ENCODE data around the gene KHNYN.

KHNYN gene

GRCh38 chr14:24473211-24473610 lies 43.5 kb downstream of the KHNYN start:
- TF ChIP-seq CEBPB (IDR thresholded peaks at IDR 0.05) = no peak
- TF ChIP-seq RAD21 (IDR thresholded peaks at IDR 0.05; ENCODE audit: low read depth) = no peak
- TF ChIP-seq NFIC (IDR thresholded peaks at IDR 0.05) = no peak
- no peak for TF ChIP-seq TAF1 (IDR thresholded peaks at IDR 0.05; ENCODE audit: low read depth)
- TF ChIP-seq, protein P1, sequence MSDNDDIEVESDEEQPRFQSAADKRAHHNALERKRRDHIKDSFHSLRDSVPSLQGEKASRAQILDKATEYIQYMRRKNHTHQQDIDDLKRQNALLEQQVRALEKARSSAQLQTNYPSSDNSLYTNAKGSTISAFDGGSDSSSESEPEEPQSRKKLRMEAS (IDR thresholded peaks at IDR 0.05) = no peak
- TF ChIP-seq EP300 (IDR thresholded peaks at IDR 0.05; ENCODE audit: borderline replicate concordance) = no peak
- no peak for TF ChIP-seq USF1 (IDR thresholded peaks at IDR 0.05)
- TF ChIP-seq EGR1 (IDR thresholded peaks at IDR 0.05) = no peak

DNA sequence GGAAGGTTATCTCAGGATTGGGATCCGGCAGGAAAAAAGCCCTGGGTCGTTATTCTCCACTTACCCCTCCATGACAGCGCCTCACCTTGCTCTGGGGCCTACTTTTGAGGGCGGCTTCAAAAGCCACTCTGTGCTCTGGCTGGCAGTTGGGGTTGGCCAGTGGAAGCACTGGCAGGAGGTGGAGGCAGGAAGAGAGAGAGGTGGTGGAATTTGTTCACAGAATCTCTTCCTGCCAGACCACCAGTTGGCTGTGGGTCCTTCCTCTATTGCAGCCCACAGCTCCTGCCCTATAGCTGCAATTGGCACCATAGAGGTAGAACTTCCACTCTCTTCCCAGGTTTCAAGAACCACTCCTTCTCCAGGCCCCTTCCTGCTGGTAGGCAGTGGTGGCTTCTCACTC lies 45.5 kb downstream of the KHNYN start:
- TF ChIP-seq, protein P1 (IDR thresholded peaks at IDR 0.05) = no peak
- no peak for TF ChIP-seq YY1 (IDR thresholded peaks at IDR 0.05; ENCODE audit: low read depth)

DNA sequence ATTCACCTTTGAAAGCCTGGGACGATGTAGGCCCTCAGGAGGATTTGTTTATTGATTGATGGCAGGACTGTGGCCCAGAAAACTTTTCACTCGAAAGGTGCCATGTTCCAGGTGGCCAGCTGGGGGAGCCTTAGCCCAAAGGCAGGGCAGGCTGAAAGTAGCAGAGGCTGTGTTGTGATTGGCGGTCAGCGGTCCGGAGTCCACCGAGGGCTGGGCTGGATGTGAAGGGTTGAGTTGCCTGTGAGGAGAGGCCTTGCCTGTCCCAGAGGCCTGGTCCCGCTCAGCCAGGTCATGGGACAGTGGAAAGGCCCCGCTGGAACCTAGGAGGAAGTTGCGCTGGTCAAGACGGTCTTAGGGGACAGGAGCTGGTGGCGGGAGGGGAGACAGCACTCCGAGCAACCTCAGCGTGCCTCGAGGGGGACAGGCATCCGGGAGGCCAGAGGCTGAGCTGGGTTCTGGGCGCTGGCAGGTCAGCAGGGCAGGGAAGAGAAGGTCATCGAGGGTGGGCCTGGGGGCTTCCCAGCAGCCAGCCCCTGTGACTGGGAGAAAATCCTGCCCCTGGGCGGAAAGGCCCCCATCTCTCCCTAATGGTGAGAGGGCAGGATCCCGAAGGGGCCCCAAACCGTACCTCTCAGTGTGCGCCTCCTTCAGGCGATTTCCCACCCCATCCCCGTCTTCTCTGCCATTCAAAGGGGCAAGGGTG lies 52.0 kb downstream of the KHNYN start:
- TF ChIP-seq RAD21 (IDR thresholded peaks at IDR 0.05; ENCODE audit: low read depth) (peak; percentile 83), EGR1 (IDR thresholded peaks at IDR 0.05) (no peak), YY1 (IDR thresholded peaks at IDR 0.05; ENCODE audit: low read depth) (no peak), EP300 (IDR thresholded peaks at IDR 0.05; ENCODE audit: borderline replicate concordance) (no peak)

DNA sequence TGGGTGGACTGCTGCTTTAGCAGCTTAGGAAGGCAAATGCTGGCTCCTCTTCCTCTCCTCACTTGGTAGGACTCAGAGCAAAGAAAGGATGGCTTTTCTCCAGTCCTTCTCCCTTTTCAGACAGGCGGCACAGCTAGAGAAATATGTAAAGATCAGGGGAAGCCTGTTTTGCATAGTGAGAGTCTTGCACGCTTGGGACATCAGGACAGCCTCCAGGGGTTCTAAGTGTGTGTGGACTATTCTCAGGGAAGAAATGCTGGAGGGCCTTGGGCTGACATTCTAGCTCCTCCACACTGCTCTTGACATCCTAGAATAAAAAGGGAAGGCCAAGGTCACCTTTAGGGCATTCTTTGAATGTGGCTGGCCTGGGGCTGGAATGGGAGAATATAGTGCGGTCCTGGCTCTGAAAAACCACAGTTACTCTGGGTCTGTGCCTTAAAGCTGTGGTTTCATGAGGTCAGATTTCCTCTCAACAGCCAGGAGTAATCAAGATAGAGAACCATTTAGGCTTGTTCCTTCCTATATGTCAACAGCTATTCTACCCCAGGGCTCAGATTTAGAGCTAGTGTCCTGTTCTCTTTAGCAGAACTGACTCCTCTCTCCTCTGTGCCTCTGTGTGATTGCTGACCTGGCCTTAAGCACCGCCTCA lies 54.0 kb downstream of the KHNYN start:
- TF ChIP-seq ZBTB7A (IDR thresholded peaks at IDR 0.05; ENCODE audit: low read depth) = no peak
- no peak for TF ChIP-seq EP300 (IDR thresholded peaks at IDR 0.05; ENCODE audit: borderline replicate concordance)
- TF ChIP-seq USF1 (IDR thresholded peaks at IDR 0.05) = no peak
- no peak for TF ChIP-seq TEAD4 (IDR thresholded peaks at IDR 0.05)
- TF ChIP-seq EGR1 (IDR thresholded peaks at IDR 0.05) = no peak
- no peak for TF ChIP-seq RAD21 (IDR thresholded peaks at IDR 0.05; ENCODE audit: low read depth)
- no peak for TF ChIP-seq CREB1 (IDR thresholded peaks at IDR 0.05; ENCODE audit: low read depth)
- no peak for TF ChIP-seq NFIC (IDR thresholded peaks at IDR 0.05)
- no peak for TF ChIP-seq YY1 (IDR thresholded peaks at IDR 0.05; ENCODE audit: low read depth)

Measured in Ishikawa (cell line).